ENCODE results near the gene PGA5. TPM values are rescaled to one million over a fixed set of nuclear protein-coding genes. Genes with fewer than 3 reads are reported as not detected.
"Not testable (repeated sequence)": the region's sequence is repeated elsewhere in the genome, so short reads cannot be mapped to it uniquely, and the experiment has no call there.

The PGA5 gene
- total RNA-seq, 1 experiment from 2014 or later = not detected

GRCh38 chr11:61222047-61222446, 18.9 kb upstream of the PGA5 start, which contains the start of gene PGA4:
Gene PGA4 (plus strand): TSS chr11:61222347. CDS start chr11:61222401, 54 bp downstream.
- H3K4me3 Mint-ChIP-seq (ENCODE audit: unreplicated experiment); BruUV-seq (replicated peaks); CTCF ChIA-PET; H3K9me3 Mint-ChIP-seq (ENCODE audit: unreplicated experiment); POLR2A ChIA-PET; H3K36me3 ChIP-seq (ENCODE audit: control insufficient read depth, insufficient read depth, low read length); H3K27me3 ChIP-seq (replicated peaks; ENCODE audit: control insufficient read depth, insufficient read depth, low read length); intact Hi-C loops (cut with micrococcal nuclease; ENCODE audit: unreplicated experiment); H3K36me3 Mint-ChIP-seq (ENCODE audit: insufficient read depth, unreplicated experiment); DNase-seq; H3K4me1 Mint-ChIP-seq (ENCODE audit: low read depth, unreplicated experiment); H3K4me3 ChIP-seq (ENCODE audit: low read depth, low read length); H3K27me3 Mint-ChIP-seq (ENCODE audit: insufficient read depth, unreplicated experiment); H3K9me3 ChIP-seq; H3K27ac Mint-ChIP-seq (ENCODE audit: unreplicated experiment); H3K4me1 ChIP-seq: not testable (repeated sequence)

DNA sequence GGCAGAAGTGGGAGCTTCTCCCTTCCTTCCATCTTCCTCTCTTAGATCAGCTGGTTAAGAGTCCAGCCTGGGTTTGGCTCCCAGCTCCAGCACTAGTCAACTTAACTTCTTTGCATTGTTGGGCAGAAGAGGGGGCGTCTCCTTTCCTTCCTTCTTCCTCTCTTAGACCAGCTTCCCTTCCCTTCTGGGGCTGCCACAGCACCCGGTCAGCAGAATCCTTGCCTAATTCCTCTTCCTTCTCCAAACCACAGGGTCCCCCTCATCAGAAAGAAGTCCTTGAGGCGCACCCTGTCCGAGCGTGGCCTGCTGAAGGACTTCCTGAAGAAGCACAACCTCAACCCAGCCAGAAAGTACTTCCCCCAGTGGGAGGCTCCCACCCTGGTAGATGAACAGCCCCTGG, 18.3 kb upstream of the PGA5 start:
- H3K27me3 ChIP-seq (replicated peaks; ENCODE audit: control insufficient read depth, insufficient read depth, low read length); H3K36me3 Mint-ChIP-seq (ENCODE audit: insufficient read depth, unreplicated experiment); H3K27ac Mint-ChIP-seq (ENCODE audit: unreplicated experiment); H3K4me1 Mint-ChIP-seq (ENCODE audit: low read depth, unreplicated experiment); POLR2A ChIA-PET; BruUV-seq (replicated peaks); H3K4me1 ChIP-seq; H3K36me3 ChIP-seq (ENCODE audit: control insufficient read depth, insufficient read depth, low read length); H3K9me3 Mint-ChIP-seq (ENCODE audit: unreplicated experiment); H3K27me3 Mint-ChIP-seq (ENCODE audit: insufficient read depth, unreplicated experiment); H3K4me3 ChIP-seq (ENCODE audit: low read depth, low read length); intact Hi-C loops (cut with micrococcal nuclease; ENCODE audit: unreplicated experiment); DNase-seq; H3K9me3 ChIP-seq; H3K4me3 Mint-ChIP-seq (ENCODE audit: unreplicated experiment); CTCF ChIA-PET: not testable (repeated sequence)

GRCh38 chr11:61226457-61227137, 14.4 kb upstream of the PGA5 start:
- H3K4me1 Mint-ChIP-seq (ENCODE audit: low read depth, unreplicated experiment); H3K27ac Mint-ChIP-seq (ENCODE audit: unreplicated experiment); POLR2A ChIA-PET; H3K4me3 Mint-ChIP-seq (ENCODE audit: unreplicated experiment); CTCF ChIA-PET; DNase-seq; H3K36me3 Mint-ChIP-seq (ENCODE audit: insufficient read depth, unreplicated experiment); H3K4me1 ChIP-seq; BruUV-seq (replicated peaks); intact Hi-C loops (cut with micrococcal nuclease; ENCODE audit: unreplicated experiment); H3K27me3 Mint-ChIP-seq (ENCODE audit: insufficient read depth, unreplicated experiment); H3K4me3 ChIP-seq (ENCODE audit: low read depth, low read length); H3K9me3 ChIP-seq; H3K36me3 ChIP-seq (ENCODE audit: control insufficient read depth, insufficient read depth, low read length); H3K27me3 ChIP-seq (replicated peaks; ENCODE audit: control insufficient read depth, insufficient read depth, low read length); H3K9me3 Mint-ChIP-seq (ENCODE audit: unreplicated experiment): not testable (repeated sequence)

GRCh38 chr11:61229458-61229857, 11.5 kb upstream of the PGA5 start:
- H3K27me3 Mint-ChIP-seq (ENCODE audit: insufficient read depth, unreplicated experiment); CTCF ChIA-PET; BruUV-seq (replicated peaks); H3K27me3 ChIP-seq (replicated peaks; ENCODE audit: control insufficient read depth, insufficient read depth, low read length); H3K4me3 ChIP-seq (ENCODE audit: low read depth, low read length); H3K4me1 ChIP-seq; H3K4me3 Mint-ChIP-seq (ENCODE audit: unreplicated experiment); H3K36me3 ChIP-seq (ENCODE audit: control insufficient read depth, insufficient read depth, low read length); intact Hi-C loops (cut with micrococcal nuclease; ENCODE audit: unreplicated experiment); DNase-seq; H3K36me3 Mint-ChIP-seq (ENCODE audit: insufficient read depth, unreplicated experiment); H3K9me3 ChIP-seq; H3K27ac Mint-ChIP-seq (ENCODE audit: unreplicated experiment); H3K4me1 Mint-ChIP-seq (ENCODE audit: low read depth, unreplicated experiment); POLR2A ChIA-PET; H3K9me3 Mint-ChIP-seq (ENCODE audit: unreplicated experiment): not testable (repeated sequence)

DNA sequence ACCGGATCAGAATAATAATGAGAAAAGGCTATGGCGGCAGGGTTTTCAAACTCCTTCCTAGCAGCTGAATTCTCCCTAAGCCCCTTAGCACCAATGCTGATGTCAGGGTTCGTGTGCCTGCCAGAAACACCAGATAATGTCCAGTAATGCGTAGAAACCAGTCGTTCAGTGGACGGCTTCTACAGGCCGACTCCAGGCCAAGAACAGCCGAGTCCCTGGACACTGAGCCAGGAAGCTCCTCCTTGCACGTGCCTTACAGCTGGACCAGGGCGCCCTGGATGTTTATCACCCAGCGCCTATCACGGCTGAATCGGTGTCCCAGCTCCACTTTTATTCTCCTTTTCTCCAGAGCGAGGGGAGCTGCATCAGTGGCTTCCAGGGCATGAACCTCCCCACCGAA, 9.9 kb upstream of the PGA5 start:
- H3K36me3 Mint-ChIP-seq (ENCODE audit: insufficient read depth, unreplicated experiment); H3K4me3 Mint-ChIP-seq (ENCODE audit: unreplicated experiment); H3K27ac Mint-ChIP-seq (ENCODE audit: unreplicated experiment); CTCF ChIA-PET; POLR2A ChIA-PET; H3K9me3 Mint-ChIP-seq (ENCODE audit: unreplicated experiment); H3K27me3 ChIP-seq (replicated peaks; ENCODE audit: control insufficient read depth, insufficient read depth, low read length); BruUV-seq (replicated peaks); H3K4me1 ChIP-seq; H3K4me3 ChIP-seq (ENCODE audit: low read depth, low read length); H3K36me3 ChIP-seq (ENCODE audit: control insufficient read depth, insufficient read depth, low read length); intact Hi-C loops (cut with micrococcal nuclease; ENCODE audit: unreplicated experiment); H3K27me3 Mint-ChIP-seq (ENCODE audit: insufficient read depth, unreplicated experiment); H3K9me3 ChIP-seq; H3K4me1 Mint-ChIP-seq (ENCODE audit: low read depth, unreplicated experiment); DNase-seq: not testable (repeated sequence)

- H3K4me1 ChIP-seq; H3K27me3 Mint-ChIP-seq (ENCODE audit: insufficient read depth, unreplicated experiment); H3K4me3 ChIP-seq (ENCODE audit: low read depth, low read length); BruUV-seq (replicated peaks); POLR2A ChIA-PET; H3K36me3 Mint-ChIP-seq (ENCODE audit: insufficient read depth, unreplicated experiment); H3K9me3 ChIP-seq; intact Hi-C loops (cut with micrococcal nuclease; ENCODE audit: unreplicated experiment); H3K9me3 Mint-ChIP-seq (ENCODE audit: unreplicated experiment); H3K27me3 ChIP-seq (replicated peaks; ENCODE audit: control insufficient read depth, insufficient read depth, low read length); CTCF ChIA-PET; DNase-seq; H3K36me3 ChIP-seq (ENCODE audit: control insufficient read depth, insufficient read depth, low read length); H3K4me3 Mint-ChIP-seq (ENCODE audit: unreplicated experiment); H3K4me1 Mint-ChIP-seq (ENCODE audit: low read depth, unreplicated experiment); H3K27ac Mint-ChIP-seq (ENCODE audit: unreplicated experiment): not testable (repeated sequence)
These were observed 9.4 kb upstream of the PGA5 start for GRCh38 chr11:61231585-61231984.

GRCh38 chr11:61232548-61233145, 8.3 kb upstream of the PGA5 start:
- intact Hi-C loops (cut with micrococcal nuclease; ENCODE audit: unreplicated experiment); H3K27ac Mint-ChIP-seq (ENCODE audit: unreplicated experiment): not testable (repeated sequence)

More at GRCh38 chr11:61232548-61233145, 8.3 kb upstream of the PGA5 start:
- H3K4me1 Mint-ChIP-seq (ENCODE audit: low read depth, unreplicated experiment); DNase-seq; H3K27me3 Mint-ChIP-seq (ENCODE audit: insufficient read depth, unreplicated experiment); H3K9me3 ChIP-seq; H3K9me3 Mint-ChIP-seq (ENCODE audit: unreplicated experiment); POLR2A ChIA-PET; H3K4me1 ChIP-seq; H3K36me3 ChIP-seq (ENCODE audit: control insufficient read depth, insufficient read depth, low read length); H3K4me3 Mint-ChIP-seq (ENCODE audit: unreplicated experiment); H3K4me3 ChIP-seq (ENCODE audit: low read depth, low read length); CTCF ChIA-PET; BruUV-seq (replicated peaks); H3K27me3 ChIP-seq (replicated peaks; ENCODE audit: control insufficient read depth, insufficient read depth, low read length); H3K36me3 Mint-ChIP-seq (ENCODE audit: insufficient read depth, unreplicated experiment): not testable (repeated sequence)
